Stimulated activated CD4-positive, alpha-beta T cell treated with anti-CD3 and anti-CD28 coated beads, Interleukin-4, amount 100 ng/mL, for 1 hour (primary cell): ENCODE measurements around the gene NAP1L5.

Experiments
- DNase-seq: peaks from one replicate; pipeline ENCODE4 v3.0.0-alpha.2; 2020

Gene NAP1L5

GRCh38 chr4:88697588-88698329 lies at the start of gene NAP1L5:
TSS of gene NAP1L5 (minus strand) at chr4:88697829. CDS start at chr4:88697754, 75 bp downstream.
- peak; percentile 60 for DNase-seq

GRCh38 chr4:88747351-88747750 lies 49.7 kb upstream of the NAP1L5 start:
- DNase-seq, result no peak

GRCh38 chr4:88746206-88746605 lies 48.6 kb upstream of the NAP1L5 start:
- DNase-seq, result no peak

- no peak for DNase-seq
These were observed 48.0 kb upstream of the NAP1L5 start for GRCh38 chr4:88745581-88746163.

GRCh38 chr4:88745175-88745574 lies 47.5 kb upstream of the NAP1L5 start:
- DNase-seq, result no peak

- no peak for DNase-seq
These were observed 47.0 kb upstream of the NAP1L5 start for GRCh38 chr4:88744609-88745008.

- DNase-seq, result no peak
These were observed 46.1 kb upstream of the NAP1L5 start for GRCh38 chr4:88743696-88744095.

GRCh38 chr4:88742561-88742960 lies 44.9 kb upstream of the NAP1L5 start:
- DNase-seq, result no peak

GRCh38 chr4:88738180-88738579 lies 40.6 kb upstream of the NAP1L5 start:
- DNase-seq, result no peak

GRCh38 chr4:88737307-88737941 lies 39.8 kb upstream of the NAP1L5 start:
- peak; percentile 7 for DNase-seq

GRCh38 chr4:88736264-88736663 lies 38.6 kb upstream of the NAP1L5 start:
- no peak for DNase-seq

- no peak for DNase-seq
These were observed 37.9 kb upstream of the NAP1L5 start for GRCh38 chr4:88735564-88735963.

GRCh38 chr4:88734403-88734949 lies 36.8 kb upstream of the NAP1L5 start:
- no peak for DNase-seq

- DNase-seq, result no peak
These were observed 35.2 kb upstream of the NAP1L5 start for GRCh38 chr4:88732714-88733368.

GRCh38 chr4:88731381-88731780 lies 33.8 kb upstream of the NAP1L5 start:
- DNase-seq, result no peak

- no peak for DNase-seq
These were observed 33.2 kb upstream of the NAP1L5 start for GRCh38 chr4:88730811-88731210.

GRCh38 chr4:88729146-88729760 lies 31.6 kb upstream of the NAP1L5 start:
- no peak for DNase-seq

- no peak for DNase-seq
These were observed 30.5 kb upstream of the NAP1L5 start for GRCh38 chr4:88728146-88728545.

- no peak for DNase-seq
These were observed 28.4 kb upstream of the NAP1L5 start for GRCh38 chr4:88725986-88726385.

- no peak for DNase-seq
These were observed 27.5 kb upstream of the NAP1L5 start for GRCh38 chr4:88725143-88725542.

GRCh38 chr4:88724406-88724805 lies 26.8 kb upstream of the NAP1L5 start:
- DNase-seq, result no peak

- DNase-seq, result no peak
These were observed 25.2 kb upstream of the NAP1L5 start for GRCh38 chr4:88722828-88723227.

GRCh38 chr4:88722276-88722780 lies 24.7 kb upstream of the NAP1L5 start:
- DNase-seq, result no peak
